ENCODE results near the gene ZNF280D.

Gene ZNF280D

DNA sequence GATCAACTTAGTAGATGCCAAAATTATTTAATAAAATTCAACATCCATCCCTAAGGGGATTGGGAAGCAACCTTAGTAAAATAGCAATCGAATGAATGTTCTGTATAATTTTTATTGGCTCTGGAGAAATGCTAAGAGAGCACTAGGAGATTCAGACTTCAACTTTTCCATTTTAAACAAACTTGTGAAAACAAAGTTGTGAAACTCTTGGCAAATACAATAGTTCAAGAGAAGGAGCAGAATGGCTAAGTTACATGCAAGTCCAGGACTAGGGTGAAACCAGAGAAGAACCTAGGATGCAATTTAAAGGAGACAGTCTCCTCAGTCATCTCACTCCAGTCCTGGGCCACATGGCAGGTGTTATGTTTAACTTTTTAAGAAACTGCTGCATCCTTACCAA, 16.7 kb upstream of the ZNF280D start:
- no peak for DNase-seq

DNA sequence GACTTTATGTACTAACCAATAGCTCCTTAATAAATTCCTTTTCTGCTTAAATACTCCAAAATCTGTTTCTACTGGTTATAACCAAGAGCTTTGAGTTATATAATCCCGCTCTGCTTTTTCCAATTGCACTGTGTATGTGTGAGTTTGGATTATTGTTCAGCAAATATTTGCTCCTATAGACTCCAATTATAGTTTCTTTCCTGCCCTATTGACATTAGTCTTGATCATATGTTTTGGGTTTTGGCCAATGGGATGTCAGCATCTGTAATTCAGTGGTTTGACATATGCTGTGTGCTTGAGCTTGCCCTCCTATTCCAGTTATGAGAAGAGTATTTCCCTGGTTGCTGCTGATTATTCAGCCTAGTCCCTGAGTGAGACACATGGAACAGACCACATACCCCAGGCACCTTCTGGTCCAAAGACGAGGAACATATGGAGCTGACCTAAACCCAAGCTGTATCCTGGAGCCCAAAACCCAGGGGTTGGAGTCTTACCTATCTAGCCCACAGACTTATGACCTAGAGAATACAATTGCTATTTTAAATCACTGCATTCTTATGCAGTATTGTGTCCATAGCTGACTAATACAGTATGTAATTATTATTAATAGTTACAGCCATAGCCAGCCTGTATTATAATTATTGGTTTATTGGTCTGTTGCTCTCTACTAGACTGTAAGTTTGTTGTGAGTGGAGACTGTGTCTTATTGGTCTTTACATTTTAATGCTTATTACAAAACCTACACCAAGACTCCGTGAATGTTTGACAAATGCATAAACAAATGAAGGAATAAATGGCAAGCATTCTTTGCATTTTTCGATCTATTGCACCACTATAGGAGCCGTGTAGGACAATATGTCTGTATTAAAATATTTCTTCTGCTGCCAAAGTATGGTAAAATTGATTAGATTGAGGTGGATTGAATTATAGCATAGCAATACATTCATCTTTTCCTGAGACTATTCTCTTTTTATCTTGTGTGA, 11.7 kb upstream of the ZNF280D start:
- DNase-seq, result no peak

DNA sequence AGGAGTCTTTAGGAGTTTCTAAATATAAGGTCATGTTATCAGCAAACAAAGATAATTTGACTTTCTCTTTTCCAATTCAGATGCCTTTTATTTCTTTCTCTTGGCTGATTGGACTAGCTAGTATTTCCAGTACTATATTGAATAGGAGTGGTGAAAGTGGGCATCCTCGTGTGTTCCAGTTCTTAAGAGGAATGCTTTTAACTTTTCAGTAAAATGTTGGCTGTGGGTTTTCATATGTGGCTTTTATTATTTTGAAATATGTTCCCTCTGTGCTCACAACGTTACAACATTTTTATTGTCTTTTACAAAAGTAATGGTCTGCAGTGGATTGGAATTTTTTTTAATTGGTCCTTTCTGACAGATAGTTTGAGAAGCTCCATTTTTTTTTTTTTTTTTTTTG, 8.2 kb upstream of the ZNF280D start:
- DNase-seq, result no peak

DNA sequence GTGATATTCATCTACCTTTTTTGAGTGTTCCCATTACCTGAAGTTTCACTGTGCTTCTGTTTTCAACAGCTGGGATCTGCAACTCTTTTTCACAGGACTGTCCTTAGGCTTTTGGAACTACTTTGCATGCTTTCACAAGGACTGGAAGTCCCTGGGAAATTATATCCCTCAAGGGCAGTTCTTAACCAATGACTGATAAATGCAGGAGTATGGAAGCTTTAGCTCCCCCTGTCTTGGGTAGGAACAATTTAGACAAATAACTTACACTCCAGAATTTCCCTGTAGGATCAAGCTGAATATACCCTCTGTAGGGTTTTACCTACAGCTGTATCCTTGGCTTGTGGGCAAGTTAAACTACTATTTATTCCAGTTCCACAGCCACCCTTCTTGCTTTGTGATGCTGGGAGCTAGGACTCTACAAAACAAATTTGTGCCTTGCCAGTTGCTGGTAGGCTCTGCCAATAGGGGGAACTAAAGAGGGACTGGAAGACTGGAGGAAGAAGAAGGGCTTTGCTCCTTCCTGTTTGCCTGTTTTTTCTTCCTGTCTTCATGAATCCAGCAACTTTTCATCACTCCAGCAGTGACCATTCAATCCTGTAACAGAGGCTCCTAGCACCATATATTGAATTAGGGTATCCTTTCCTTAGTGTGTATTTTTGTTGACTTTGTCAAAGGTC, 6.8 kb upstream of the ZNF280D start:
- DNase-seq, result no peak

DNA sequence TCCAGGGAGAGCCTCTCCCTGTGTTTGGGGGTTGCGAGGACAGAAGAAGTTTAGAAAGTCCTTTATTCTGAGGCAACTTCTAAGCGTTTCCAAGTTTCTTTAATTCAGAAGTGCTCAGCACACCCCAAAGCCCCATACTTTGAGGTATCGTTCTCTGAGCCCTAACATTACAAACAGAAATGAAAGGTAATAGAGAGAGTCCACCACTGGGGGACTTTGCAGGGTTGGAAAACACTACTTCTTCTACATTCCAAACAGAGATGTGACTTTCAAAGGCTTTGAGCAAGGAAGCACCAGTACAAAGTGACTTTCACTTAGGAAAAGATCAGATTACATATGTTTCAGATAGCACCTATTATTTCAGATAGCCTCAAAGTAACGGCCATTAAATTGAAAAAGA, 6.2 kb upstream of the ZNF280D start:
- DNase-seq, result no peak

DNA sequence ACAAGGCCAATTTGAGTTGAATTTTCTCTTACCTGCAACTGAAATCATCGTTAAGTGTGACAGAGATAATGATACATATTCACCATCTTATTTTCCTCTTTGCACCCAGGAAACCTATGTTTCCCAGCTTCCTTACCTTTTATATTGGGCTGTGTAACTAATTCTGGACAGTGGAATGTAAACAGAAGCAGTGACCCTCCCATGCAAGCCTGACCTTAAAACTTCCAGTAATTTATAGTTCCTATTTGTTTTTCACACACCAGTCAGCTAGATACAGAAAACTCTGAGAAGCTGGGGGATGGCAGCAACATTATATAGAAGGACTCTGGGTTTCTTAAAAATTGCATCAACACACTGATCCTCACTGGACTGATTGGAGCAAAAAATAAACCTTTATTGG, 4.5 kb upstream of the ZNF280D start:
- no peak for DNase-seq

DNA sequence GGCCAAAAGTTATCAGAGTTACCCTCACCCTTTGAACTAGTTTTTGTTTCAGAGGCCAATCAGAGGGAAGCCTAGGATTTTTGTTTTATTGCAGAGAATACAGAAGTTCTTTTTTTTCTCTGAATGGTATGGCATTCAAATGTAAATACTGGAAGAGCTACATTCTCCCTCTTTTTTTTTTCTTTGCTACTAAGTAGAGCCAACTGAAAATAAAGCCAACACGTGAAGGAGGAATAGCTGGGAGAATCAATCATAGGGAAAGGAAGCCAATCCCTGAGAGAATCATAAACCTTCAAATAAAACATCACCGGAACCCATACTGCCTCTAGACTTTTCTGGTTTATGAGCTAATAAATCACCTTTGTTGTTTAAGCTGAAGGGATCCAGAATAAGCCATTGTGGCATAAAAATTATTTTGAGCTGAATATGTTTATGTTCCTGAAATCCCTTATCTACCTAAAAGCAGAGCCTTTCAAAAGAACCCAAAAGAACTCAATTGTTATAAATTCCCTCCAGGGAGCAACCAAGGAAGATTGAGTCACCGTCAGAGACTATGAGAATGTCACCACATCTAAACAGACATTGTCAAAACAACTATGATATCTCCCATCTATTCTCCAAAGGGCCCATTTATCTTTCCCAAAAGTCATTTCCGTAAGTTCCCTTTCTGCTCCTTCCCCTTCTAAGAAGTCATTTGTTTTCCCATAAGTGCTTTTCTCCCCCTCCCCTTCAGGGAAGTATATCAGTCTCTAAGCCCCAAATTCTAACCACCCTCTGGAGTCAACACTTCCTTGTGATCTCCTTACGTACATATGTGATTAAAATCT, 3.8 kb upstream of the ZNF280D start:
- no peak for DNase-seq

DNA sequence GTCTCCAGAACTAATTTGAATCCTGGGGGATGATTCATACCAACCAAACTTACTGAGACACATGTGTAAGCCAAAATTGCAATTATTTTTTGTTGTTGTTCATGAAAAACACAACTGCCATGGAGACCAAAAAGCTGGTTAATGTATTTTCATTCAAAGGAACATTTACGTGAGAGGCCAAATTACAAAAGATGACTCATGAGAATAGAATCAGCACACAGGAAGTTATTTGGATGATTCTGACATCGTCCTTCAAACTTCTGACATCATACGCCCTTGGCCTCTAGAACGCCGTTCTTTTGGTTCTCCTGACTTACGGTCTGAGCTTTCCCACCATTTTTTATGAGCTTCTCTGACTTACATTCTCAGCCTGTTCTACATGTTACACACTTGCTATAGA, 3.0 kb upstream of the ZNF280D start:
- DNase-seq, result no peak

DNA sequence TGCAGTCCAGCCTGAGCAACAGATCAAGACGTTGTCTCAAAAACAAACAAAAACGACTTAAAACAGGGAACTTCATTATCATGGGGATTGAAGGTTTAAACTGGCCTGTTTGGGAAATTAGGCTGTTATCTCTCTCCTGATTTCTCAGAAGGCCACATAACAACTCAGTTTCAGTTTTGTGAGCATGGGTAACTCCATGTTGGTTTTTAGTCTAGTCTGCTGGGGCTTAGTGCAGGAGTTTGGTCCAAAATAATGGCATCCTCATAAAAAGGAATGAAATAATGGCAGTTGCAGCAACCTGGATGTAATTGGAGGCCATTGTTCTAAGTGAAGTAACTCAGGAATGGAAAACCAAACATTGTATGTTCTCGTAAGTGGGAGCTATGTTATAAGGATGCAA, 2.3 kb upstream of the ZNF280D start:
- no peak for DNase-seq

DNA sequence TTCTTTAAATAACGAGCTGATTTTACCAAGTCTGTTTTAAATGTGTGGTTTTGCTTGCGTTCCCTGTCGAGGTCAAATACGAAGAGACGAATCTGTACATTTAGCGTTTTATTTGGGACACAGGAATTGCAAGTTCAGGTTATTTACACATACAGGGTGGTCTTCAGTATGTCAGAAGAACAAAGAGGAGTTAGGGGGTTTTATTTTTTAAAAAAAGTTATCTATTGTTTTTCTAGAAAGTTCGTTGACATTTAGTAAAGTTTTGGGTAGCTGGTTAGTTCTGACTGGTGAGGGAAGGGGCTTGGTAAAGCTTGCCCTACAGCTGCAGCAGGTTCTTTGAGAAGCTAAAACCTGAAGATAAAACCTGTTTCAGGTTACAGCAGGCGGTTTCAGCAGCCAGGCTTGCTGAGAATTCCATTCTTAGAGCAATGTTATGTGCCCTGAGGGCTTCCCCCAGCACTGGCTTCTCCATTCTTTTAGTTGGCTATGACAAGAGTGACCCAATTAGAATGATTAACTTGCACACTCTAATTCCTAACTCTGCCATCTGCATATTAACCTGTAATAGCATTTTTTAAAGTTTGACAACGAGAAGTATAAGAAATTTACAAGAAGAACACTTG, 815 bp upstream of the ZNF280D start:
- no peak for DNase-seq

DNA sequence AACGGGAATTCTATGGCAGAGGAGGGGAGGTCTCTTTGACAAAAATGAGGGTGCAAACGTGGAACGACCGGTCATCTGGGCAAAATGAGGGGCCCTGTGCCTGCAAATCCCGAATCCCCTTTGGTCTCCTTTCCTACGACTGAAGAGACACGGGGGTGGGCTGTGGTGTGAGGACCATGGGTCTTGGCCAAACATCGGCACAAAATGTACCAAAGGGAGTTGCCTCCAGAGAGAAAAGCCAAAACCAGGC, 498 bp downstream of the ZNF280D start:
- no peak for DNase-seq

DNA sequence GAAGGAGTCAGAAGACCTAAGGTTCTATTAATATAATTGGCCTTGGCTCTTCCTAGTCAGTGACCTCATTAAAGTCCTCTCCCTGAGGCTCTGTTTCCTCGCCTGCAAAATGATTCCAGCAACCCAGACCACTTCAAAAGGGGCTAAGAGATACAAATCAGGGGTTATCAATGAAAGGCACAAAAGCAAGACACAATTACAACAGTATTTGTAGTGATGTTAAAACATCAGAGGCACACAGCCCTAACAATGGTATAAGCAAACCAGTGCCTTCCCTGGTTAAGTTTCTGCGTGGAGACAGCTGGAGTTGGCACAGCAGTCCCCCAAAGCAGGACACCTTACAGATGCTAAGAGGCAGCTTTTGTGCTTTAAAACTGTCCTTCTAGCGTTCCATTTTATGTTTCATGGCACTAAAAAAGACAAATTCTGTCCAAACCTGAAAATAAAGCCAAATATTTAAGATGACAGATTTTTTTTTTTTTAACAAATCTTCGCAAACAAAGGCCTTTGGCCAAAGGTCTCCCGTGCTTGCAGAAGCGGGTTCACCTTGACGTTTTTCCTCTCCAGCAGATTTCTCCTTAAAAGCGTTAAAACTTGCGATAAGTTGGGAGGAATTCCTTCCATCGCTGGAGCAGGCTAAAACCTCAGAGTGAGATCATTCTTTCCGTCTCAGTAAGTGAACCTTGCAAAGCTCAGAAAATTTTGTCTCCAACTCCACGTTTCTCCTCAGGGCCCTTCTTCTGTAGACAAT, 999 bp downstream of the ZNF280D start:
- DNase-seq, result no peak

DNA sequence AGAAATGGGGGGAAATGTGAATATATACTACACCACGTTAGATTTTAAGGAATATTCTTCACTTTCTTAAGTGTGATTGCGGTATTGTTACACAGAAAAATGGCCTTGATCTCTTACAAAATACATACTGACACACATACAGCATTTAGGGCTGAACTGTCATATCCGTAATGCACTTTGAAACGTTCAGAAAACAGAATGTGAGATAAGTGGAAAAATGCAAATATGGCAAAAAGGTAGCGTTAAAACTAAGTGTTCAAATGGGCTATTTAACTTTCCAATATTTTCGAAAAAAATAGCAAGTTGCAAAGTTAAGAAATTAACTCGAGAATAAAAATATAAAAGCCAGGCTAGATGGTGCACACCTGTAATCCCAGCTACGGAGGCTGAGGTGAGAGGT, 1.8 kb downstream of the ZNF280D start:
- DNase-seq, result no peak

DNA sequence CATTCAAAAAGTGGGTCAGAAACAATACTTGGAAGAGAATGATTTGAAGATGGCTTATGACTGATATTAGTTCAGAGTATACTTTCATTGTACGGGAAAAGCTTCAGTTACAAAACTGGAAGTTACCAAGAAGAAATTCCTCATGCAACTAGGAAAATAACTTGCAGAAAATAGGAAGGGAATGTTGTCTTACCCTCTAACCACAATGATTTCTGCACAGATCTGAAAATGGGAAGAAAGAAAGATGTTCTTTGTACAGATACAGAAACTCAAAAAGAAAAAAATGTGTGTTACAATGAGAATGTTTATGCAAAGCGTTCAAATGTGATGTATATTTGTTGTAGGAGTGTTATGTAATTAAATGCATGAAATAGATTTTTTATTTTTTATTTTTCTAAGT, 3.7 kb downstream of the ZNF280D start:
- peak; percentile 36 for DNase-seq

DNA sequence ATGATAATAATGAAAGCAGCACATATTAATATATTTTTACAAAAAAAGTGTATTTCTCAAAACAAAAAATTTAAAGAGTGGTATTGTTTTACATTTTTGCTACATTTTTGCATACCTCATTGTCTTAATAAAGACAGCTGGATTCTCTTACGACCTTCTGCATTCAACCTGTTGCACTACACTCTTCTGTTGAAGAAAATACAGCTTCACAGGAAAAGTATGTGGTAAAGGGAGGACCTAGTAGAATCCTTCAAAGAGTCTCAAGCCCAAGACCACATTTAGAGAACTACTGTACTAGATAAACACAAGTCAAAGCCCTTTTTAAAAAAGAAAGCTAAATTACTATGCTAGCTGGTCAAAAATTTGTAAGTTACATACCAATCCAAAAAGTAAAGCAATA, 7.9 kb downstream of the ZNF280D start:
- DNase-seq, result no peak

DNA sequence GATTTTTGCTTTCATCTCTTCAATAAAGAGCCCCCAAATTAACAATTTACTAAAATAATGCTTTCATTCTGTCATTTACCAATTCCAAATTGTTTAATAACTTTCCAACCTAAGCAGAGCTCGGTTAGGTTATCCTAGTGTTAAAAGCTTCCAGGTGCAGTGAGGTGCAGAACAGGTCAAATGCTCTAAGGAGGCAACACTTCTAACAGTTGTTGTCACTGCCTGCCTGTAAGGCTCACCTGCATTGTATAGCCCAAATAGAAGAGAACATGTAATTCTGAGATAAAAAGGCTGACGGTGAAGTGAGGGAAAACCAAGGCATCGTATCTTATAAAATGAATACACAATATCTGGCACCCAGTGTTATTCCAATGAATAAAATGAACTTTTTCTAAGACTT, 9.1 kb downstream of the ZNF280D start:
- DNase-seq, result no peak

DNA sequence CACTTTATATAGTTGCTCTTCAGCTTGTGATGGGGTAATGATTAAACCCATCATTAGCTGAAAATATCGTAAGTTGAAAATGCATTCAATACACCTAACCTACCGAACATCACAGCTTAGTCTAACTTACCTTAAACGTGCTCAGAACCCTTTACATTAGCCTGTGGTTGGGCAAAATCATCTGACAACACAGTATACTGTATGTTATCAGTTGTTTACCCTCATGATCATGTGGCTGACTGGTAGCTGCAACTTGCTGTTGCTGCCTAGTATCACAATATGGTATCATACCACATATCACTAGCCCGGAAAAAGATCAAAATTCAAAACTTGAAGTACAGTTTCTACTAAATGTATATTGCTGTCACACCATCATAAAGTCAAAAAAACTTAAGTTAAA, 9.5 kb downstream of the ZNF280D start:
- no peak for DNase-seq

DNA sequence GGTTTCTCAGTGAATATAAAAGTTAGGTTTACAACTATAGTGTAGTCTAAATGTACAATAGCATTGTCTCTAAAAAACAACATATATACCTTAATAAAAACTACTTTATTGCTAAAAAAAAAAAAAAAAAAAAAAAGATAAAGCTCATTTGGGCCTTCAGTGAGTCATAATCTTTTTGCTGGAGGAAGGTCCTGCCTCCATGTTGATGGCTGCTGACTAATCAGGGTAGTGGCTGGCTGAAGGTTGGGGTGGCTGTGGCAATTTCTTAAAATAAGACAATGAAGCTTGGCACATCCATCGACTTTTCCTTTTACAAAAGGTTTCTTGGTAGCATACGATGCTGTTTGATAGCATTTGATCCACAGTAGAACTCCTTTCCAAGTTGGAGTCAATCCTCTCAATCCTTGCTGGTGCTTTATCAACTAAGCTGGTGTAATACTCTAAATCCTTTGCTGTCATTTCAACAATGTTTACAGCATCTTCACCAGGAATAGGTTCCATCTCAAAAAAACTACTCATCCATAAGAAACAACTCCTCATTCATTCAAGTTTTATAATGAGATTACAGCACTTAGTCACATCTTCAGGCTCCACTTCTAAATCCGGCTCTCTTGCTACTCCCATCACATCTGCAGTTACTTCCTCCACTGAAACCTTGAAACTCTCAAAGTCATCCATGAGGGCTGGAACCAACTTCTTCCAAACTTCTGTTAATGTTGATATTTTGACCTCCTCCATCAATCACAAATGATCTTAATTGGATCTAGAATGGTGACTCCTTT, 13.3 kb downstream of the ZNF280D start:
- DNase-seq, result no peak

DNA sequence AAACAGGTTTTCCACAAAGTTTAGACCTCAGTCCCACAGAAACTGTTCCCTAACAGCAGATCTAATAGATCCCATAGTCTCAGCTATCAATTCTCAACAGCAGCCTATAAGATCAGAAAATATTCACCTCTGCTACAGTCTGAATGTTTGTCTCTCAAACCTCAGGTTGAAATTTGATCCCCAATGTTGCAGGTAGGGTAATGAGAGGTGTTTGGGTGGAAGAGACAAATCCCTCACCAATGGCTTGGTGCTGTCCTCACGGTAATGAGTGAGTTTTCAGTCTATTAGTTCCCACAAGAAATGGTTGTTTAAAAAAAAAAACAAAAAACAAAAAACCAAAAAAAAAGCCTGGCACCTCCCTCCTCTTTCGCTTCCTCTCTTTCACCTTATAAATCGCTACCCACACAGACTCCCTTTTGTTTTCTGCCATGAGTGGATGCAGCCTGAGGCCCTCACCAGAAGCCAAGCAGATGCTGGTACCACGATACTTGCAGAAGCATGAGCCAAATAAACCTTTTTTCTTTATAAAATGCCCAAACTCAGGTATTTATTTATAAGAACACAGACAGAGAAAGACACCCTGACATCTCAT, 14.2 kb downstream of the ZNF280D start:
- DNase-seq, result no peak

DNA sequence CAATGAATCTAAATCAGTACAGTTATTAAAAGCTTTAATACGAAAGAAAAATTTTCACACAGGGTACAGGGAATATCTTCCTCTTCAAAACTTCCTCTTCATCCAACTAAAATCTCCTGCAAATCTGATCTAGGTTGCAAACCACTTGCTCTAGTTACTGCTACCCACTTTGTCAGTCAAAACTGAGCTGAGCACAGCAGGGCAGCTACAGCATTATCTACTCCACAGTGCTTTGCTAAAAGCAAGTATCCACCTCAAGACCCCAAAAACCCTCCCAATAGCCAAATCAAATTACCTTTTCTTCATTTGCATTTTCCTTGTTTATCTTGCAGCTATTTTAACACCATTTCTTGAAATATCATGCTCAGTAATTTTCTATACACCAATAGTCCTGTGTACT, 14.7 kb downstream of the ZNF280D start:
- DNase-seq, result no peak

DNA sequence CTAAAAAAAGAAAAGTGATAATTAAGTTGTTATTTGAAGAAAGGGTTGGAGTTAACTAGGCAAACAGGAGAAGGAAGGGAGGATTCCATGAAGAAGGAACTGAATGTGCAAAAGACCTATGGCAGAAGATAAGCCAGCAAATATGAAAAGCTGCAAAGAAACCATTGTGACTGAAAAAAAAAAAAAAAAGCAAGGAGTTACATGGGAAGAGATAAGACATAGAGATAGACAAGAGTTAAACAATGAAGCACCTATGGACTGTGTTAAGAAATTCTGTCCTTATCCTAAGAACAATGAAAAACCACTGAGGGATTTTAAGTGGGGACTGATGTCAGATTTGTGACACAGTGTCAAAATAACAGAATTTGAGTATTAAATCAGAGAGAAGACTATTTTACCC, 17.0 kb downstream of the ZNF280D start:
- DNase-seq, result no peak
